SK-N-SH (cell line): ENCODE data around the gene SLC7A1.

Experiments
- CTCF ChIP-seq: fragments of 200-600 bp; sonication (generic); IDR thresholded peaks from 2 replicates; pipeline ENCODE4 v1.6.1; 2017; ENCODE audit warnings: antibody characterized with exemption, mild to moderate bottlenecking, moderate library complexity
- JUND ChIP-seq: IDR thresholded peaks from 2 replicates; pipeline ENCODE4 v1.4.0; 2012
- MAX ChIP-seq: IDR thresholded peaks from 2 replicates; pipeline ENCODE4 v1.4.0; 2012; ENCODE audit warnings: low read depth
- PBX3 ChIP-seq: IDR thresholded peaks from 2 replicates; pipeline ENCODE4; 2012
- POLR2AphosphoS5 ChIP-seq: IDR thresholded peaks from 2 replicates; pipeline ENCODE4 v1.6.1; 2012; ENCODE audit warnings: low read depth, low read length
- REST ChIP-seq: IDR thresholded peaks from 2 replicates; pipeline ENCODE4 v1.6.1; 2012; ENCODE audit warnings: mild to moderate bottlenecking, low read depth, low read length, moderate library complexity
- RXRA ChIP-seq: IDR thresholded peaks from 2 replicates; pipeline ENCODE4 v1.4.0; 2012; ENCODE audit warnings: low read depth, mild to moderate bottlenecking, borderline replicate concordance
- TCF12 ChIP-seq: IDR thresholded peaks from 2 replicates; pipeline ENCODE4 v1.4.0; 2012

- TF ChIP-seq JUND: no peak
- no peak for TF ChIP-seq CTCF
- TF ChIP-seq PBX3: no peak
- no peak for TF ChIP-seq REST
- TF ChIP-seq TCF12: no peak
- no peak for TF ChIP-seq POLR2AphosphoS5
- no peak for TF ChIP-seq RXRA
- TF ChIP-seq MAX: no peak
These were observed 46.8 kb downstream of the SLC7A1 start for GRCh38 chr13:29548722-29549121.
